ENCODE data around the gene AR. TPM values are rescaled to one million over a fixed set of nuclear protein-coding genes. Genes with fewer than 3 reads are reported as not detected.
A peak's percentile ranks its signal among the peaks of the same experiment; 100 is the strongest.

Gene AR
- total RNA-seq, 2 donors from 2014 or later: 77.4 to 119 TPM

DNA sequence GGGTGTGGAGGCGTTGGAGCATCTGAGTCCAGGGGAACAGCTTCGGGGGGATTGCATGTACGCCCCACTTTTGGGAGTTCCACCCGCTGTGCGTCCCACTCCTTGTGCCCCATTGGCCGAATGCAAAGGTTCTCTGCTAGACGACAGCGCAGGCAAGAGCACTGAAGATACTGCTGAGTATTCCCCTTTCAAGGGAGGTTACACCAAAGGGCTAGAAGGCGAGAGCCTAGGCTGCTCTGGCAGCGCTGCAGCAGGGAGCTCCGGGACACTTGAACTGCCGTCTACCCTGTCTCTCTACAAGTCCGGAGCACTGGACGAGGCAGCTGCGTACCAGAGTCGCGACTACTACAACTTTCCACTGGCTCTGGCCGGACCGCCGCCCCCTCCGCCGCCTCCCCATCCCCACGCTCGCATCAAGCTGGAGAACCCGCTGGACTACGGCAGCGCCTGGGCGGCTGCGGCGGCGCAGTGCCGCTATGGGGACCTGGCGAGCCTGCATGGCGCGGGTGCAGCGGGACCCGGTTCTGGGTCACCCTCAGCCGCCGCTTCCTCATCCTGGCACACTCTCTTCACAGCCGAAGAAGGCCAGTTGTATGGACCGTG is 2.2 kb downstream of the AR start:
- Histone ChIP-seq H3K36me3 (no peaks in the 10 kb centered on the region), H3K4me3 (peak overlapping the region; percentile 46 to 53), H3K27ac (peak overlapping the region; percentile 71 to 83), H3K4me1 (replicated peaks) (no peaks in the 10 kb centered on the region), H3K27me3 (replicated peaks; ENCODE audit: insufficient read depth) (no peaks in the 10 kb centered on the region), H3K9me3 (no peaks in the 10 kb centered on the region)
- intact Hi-C loops (cut with DNase I): loop anchor here (10.0 kb wide), 4 partner anchors 59 to 599 kb away; no protein-coding TSS in a partner anchor
- DNase-seq (ENCODE audit: low spot score): peak; percentile 4
- WGBS: 0% methylated on average over 10 of the region's 41 CpGs
- TF ChIP-seq POLR2A (IDR thresholded peaks at IDR 0.05): no peak
- no peak for TF ChIP-seq CTCF (IDR thresholded peaks at IDR 0.05)

DNA sequence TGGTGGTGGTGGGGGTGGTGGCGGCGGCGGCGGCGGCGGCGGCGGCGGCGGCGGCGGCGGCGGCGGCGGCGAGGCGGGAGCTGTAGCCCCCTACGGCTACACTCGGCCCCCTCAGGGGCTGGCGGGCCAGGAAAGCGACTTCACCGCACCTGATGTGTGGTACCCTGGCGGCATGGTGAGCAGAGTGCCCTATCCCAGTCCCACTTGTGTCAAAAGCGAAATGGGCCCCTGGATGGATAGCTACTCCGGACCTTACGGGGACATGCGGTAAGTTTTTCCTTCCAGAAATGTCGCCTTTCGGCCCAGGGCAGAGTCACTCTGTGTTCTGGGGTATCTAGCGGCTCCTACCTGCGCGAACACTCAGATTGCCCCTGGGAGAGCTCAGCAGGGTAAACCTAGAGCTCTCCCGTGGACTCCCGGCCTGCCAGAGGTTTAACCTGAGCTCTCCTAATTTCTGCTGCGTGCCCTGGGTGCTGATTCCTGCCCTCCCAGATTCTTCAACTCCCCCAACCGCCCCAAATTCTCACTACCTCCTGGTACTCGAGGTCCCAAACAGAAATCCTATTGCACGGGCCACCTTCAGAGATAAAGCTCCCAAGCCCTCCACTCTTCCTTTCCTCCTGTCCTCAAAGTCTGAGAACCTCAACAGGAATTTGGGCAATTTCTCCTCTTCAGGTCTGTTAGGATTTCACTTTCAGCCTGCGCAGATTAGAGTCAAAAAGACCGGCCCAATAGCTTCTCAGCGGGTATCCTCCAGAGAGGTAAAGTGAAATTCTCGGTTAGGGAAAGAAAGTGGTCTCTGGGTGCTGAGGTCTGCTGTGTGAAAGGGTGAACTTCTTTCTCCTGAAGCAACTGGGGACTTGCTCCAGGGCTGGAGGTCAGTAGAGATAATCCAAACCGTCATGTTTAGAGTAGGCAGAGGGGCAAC is 2.9 kb downstream of the AR start:
- TF ChIP-seq POLR2A (IDR thresholded peaks at IDR 0.05) (no peak), CTCF (IDR thresholded peaks at IDR 0.05) (no peak), POLR2AphosphoS5 (IDR thresholded peaks at IDR 0.05) (no peak)
- Histone ChIP-seq H3K27me3 (replicated peaks; ENCODE audit: insufficient read depth) (no peaks in the 10 kb centered on the region), H3K9me3 (no peaks in the 10 kb centered on the region), H3K4me1 (replicated peaks) (no peaks in the 10 kb centered on the region), H3K27ac (peak overlapping the region; percentile 71 to 83), H3K4me3 (peak overlapping the region; percentile 46 to 53), H3K36me3 (no peaks in the 10 kb centered on the region)
- DNase-seq (ENCODE audit: low spot score): no peak
- intact Hi-C loops (cut with DNase I): loop anchor here (10.0 kb wide), 4 partner anchors 58 to 598 kb away; no protein-coding TSS in a partner anchor
- 8% methylated on average over 44 of the region's 44 CpGs for WGBS

DNA sequence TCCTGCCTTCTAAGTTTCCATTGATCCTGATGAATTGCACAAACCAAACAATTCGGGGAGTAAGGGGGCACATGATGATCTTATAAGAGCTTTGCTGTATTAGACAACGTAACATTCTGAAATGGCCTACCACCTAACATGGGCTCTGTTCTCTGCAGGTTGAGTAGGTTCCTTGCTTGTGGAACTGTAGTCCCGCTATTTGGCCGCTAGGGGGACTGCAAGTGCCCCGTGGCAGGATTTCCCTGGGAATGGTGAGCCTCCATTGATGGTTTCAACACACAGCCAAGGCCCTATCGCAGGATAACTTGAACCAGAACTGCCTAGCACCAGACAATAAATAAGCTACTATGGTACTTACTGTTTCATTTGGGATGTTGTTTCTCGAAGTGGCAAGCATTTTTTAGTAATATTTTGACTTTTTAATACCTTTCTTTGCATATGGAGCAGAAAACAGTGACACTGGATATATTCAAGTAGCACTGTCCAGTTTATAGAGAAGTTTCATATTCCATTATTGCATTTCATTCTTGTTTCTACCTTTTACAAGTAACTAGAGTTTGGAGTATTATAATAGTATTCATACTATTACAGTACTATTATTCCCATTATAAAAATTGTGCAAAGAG is 11.9 kb downstream of the AR start:
- DNase-seq (ENCODE audit: low spot score): no peak
- Histone ChIP-seq H3K36me3 (no peaks in the 10 kb centered on the region), H3K27me3 (replicated peaks; ENCODE audit: insufficient read depth) (no peaks in the 10 kb centered on the region), H3K27ac (no peak overlapping the region), H3K9me3 (no peaks in the 10 kb centered on the region), H3K4me3 (no peak overlapping the region), H3K4me1 (replicated peaks) (no peaks in the 10 kb centered on the region)
- intact Hi-C loops (cut with DNase I): no loop called here
- 47% methylated on average over 7 of the region's 7 CpGs for WGBS
- no peak for TF ChIP-seq POLR2A (IDR thresholded peaks at IDR 0.05)
- peak in 2 of 4 experiments; percentile 12 to 25 for TF ChIP-seq CTCF (IDR thresholded peaks at IDR 0.05)
- TF ChIP-seq POLR2AphosphoS5 (IDR thresholded peaks at IDR 0.05): no peak

DNA sequence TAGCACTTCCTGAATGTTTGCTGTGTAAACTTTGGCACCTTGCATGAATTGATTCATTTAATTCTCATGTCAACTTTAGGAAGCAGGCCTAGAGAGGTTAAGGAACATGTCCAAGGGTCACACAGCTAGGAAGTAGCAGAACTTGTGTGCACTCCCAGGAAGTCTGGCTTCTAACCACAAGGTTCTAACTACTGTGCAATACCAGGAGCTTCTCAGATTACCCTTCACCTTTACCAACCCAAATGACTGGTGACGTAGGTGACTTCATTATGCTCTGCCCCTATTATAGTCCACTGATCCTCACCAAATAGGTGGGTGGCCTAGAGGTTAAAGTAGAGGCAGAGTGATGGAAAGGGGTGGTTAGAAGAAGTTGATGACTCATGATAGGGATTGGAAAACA is 14.4 kb downstream of the AR start:
- DNase-seq (ENCODE audit: low spot score): no peak
- H3K27me3 ChIP-seq (replicated peaks; ENCODE audit: insufficient read depth): no peaks in the 10 kb centered on the region
- H3K4me1 ChIP-seq (replicated peaks): no peaks in the 10 kb centered on the region
- H3K9me3 ChIP-seq: no peaks in the 10 kb centered on the region
- 71% methylated on average over 1 of the region's 1 CpG for WGBS
- TF ChIP-seq CTCF (IDR thresholded peaks at IDR 0.05): no peak
- TF ChIP-seq POLR2A (IDR thresholded peaks at IDR 0.05): no peak
- TF ChIP-seq POLR2AphosphoS5 (IDR thresholded peaks at IDR 0.05): no peak
- no peak overlapping the region for H3K4me3 ChIP-seq
- no peaks in the 10 kb centered on the region for H3K36me3 ChIP-seq
- H3K27ac ChIP-seq: no peak overlapping the region
- intact Hi-C loops (cut with DNase I): no loop called here
